CD14-positive monocyte (primary cell): ENCODE results near the gene BLOC1S3. TPM values are rescaled to one million over a fixed set of nuclear protein-coding genes. Genes with fewer than 3 reads are reported as not detected.

ENCODE experiments used
- DNase-seq, 3 donors: peaks; one replicate each; pipeline ENCODE4 v3.0.0-alpha.2; 2011 to 2022
- H2AFZ ChIP-seq: 2 replicates; pipeline ENCODE4 v1.6.0; 2012; ENCODE audit warnings: mild to moderate bottlenecking, low read depth, low read length, inconsistent platforms; ENCODE audit not compliant: insufficient read depth, poor library complexity, severe bottlenecking
- H3K27ac ChIP-seq, 2 donors: 1 replicate in 1 of 2; 2 replicates in 1 of 2; pipeline ENCODE4 v1.5.1; 2012 to 2013; ENCODE audit warnings: low read length in 2 of 2, control low read depth in 1 of 2, inconsistent platforms in 1 of 2, low read depth in 1 of 2, mild to moderate bottlenecking in 1 of 2
- H3K27me3 ChIP-seq, 2 donors: one replicate each; pipeline versions ENCODE4 v1.6.0 to v1.6.1; 2011 to 2013; ENCODE audit warnings: low read length in 2 of 2; ENCODE audit not compliant: control insufficient read depth in 2 of 2, insufficient read depth in 2 of 2
- H3K36me3 ChIP-seq, 2 donors: replicated peaks in 1 of 2; 1 replicate in 1 of 2; 2 replicates in 1 of 2; pipeline versions ENCODE4 v1.5.1 to v1.6.1; 2012 to 2013; ENCODE audit warnings: low read length in 2 of 2, control low read depth in 1 of 2, inconsistent platforms in 1 of 2, mild to moderate bottlenecking in 1 of 2; ENCODE audit not compliant: insufficient read depth in 2 of 2, control insufficient read depth in 1 of 2
- H3K4me1 ChIP-seq, 2 donors: 1 replicate in 1 of 2; 2 replicates in 1 of 2; pipeline versions ENCODE4 v1.5.1 to v1.6.1; 2012 to 2013; ENCODE audit warnings: low read length in 2 of 2, control low read depth in 1 of 2, inconsistent platforms in 1 of 2, mild to moderate bottlenecking in 1 of 2, moderate library complexity in 1 of 2; ENCODE audit not compliant: insufficient read depth in 2 of 2, control insufficient read depth in 1 of 2
- H3K4me2 ChIP-seq: replicated peaks from 2 replicates; pipeline ENCODE3; 2012; ENCODE audit warnings: low read length, moderate library complexity, mild to moderate bottlenecking; ENCODE audit not compliant: poor library complexity, severe bottlenecking; ENCODE audit errors: extremely low read depth
- H3K4me3 ChIP-seq, 3 experiments: fragments of 200-600 bp in 1 of 3; sonication (generic) in 1 of 3; replicated peaks in 1 of 3; 1 replicate in 2 of 3; 2 replicates in 1 of 3; pipeline ENCODE4 v1.5.1; 2011 to 2013; ENCODE audit warnings: low read length in 3 of 3, mild to moderate bottlenecking in 3 of 3, control low read depth in 2 of 3, low read depth in 2 of 3, inconsistent platforms in 1 of 3, moderate library complexity in 1 of 3
- H3K79me2 ChIP-seq: 2 replicates; pipeline ENCODE4 v1.6.0; 2012; ENCODE audit warnings: mild to moderate bottlenecking, control low read depth, inconsistent platforms, low read length, moderate library complexity; ENCODE audit not compliant: insufficient read depth
- H3K9ac ChIP-seq: 2 replicates; pipeline ENCODE4 v1.6.0; 2017; ENCODE audit warnings: low read length, mild to moderate bottlenecking; ENCODE audit not compliant: insufficient read depth, poor library complexity, severe bottlenecking
- H3K9me3 ChIP-seq, 2 donors: replicated peaks in 1 of 2; 1 replicate in 1 of 2; 2 replicates in 1 of 2; pipeline versions ENCODE4 v1.5.1 to v1.6.1; 2012 to 2013; ENCODE audit warnings: low read length in 2 of 2, control low read depth in 1 of 2; ENCODE audit not compliant: control insufficient read depth in 1 of 2, insufficient read depth in 1 of 2
- H4K20me1 ChIP-seq: 2 replicates; pipeline ENCODE4 v1.6.0; 2012; ENCODE audit warnings: mild to moderate bottlenecking, low read length, control low read depth, moderate library complexity; ENCODE audit not compliant: insufficient read depth
- H3K27ac Mint-ChIP-seq, 7 donors: one replicate each; pipeline ENCODE4 v1.8.0; 2020; ENCODE audit warnings: mild to moderate bottlenecking in 7 of 7, mixed read lengths in 7 of 7, moderate library complexity in 6 of 7, inconsistent platforms in 2 of 7
- H3K27me3 Mint-ChIP-seq, 3 donors: one replicate each; pipeline ENCODE4 v1.8.0; 2021 to 2022; ENCODE audit warnings: low read depth in 3 of 3, mild to moderate bottlenecking in 3 of 3, mixed read lengths in 3 of 3, moderate library complexity in 3 of 3, inconsistent platforms in 1 of 3
- H3K36me3 Mint-ChIP-seq, 2 donors: one replicate each; pipeline ENCODE4 v1.8.0; 2020; ENCODE audit warnings: mixed read lengths in 2 of 2, inconsistent platforms in 1 of 2, mild to moderate bottlenecking in 1 of 2
- H3K4me1 Mint-ChIP-seq: one replicate; pipeline ENCODE4 v1.8.0; 2020; ENCODE audit warnings: mild to moderate bottlenecking, mixed read lengths
- H3K4me3 Mint-ChIP-seq, 2 donors: one replicate each; pipeline ENCODE4 v1.8.0; 2020; ENCODE audit warnings: mild to moderate bottlenecking in 2 of 2, mixed read lengths in 2 of 2, moderate library complexity in 1 of 2
- H3K9me3 Mint-ChIP-seq, 7 donors: one replicate each; pipeline ENCODE4 v1.8.0; 2020 to 2022; ENCODE audit warnings: mixed read lengths in 7 of 7, mild to moderate bottlenecking in 6 of 7, moderate library complexity in 6 of 7, inconsistent platforms in 2 of 7
- CTCF ChIP-seq: fragments of 200-600 bp; IDR thresholded peaks from one replicate; pipeline ENCODE4 v1.8.0; 2022; ENCODE audit warnings: antibody characterized with exemption, mild to moderate bottlenecking
- WGBS: methylation state at CpG from one replicate; pipeline ENCODE4 v1.1.5; 2013; ENCODE audit warnings: missing lambda C conversion rate; ENCODE audit not compliant: insufficient coverage; 5-methylcytosine and 5-hydroxymethylcytosine counted together
- intact Hi-C, 2 donors: fragments of 100-400 bp; cut with micrococcal nuclease; formaldehyde crosslinking; loops; one replicate each; pipeline versions ENCODE4 v1.15.0 to v1.15.1; 2023
- polyA plus RNA-seq, 3 donors: library from polyadenylated mRNA; depleted of rRNA in 1 of 3; unstranded in 2 of 3; stranded (reverse) in 1 of 3; fragments of 300-500 nt in 2 of 3; fragments of >200 nt in 1 of 3; fragmentation: Illumina TruSeq in 2 of 3; gene quantifications; 1 replicate in 2 of 3; 2 replicates in 1 of 3; pipeline ENCODE4 v1.2.3, GENCODE V29; 2012 to 2021

BLOC1S3 gene
- polyA plus RNA-seq, 3 donors = 2.9 to 6.7 (median 4.7) TPM

- no peaks in the 10 kb centered on the region for H3K4me1 ChIP-seq
- H3K9ac ChIP-seq = no peak overlapping the region
- TF ChIP-seq CTCF = no peak
- 97% methylated on average over 5 of the region's 8 CpGs for WGBS
- no peak for DNase-seq
- intact Hi-C loops = no loop called here
- H3K27me3 Mint-ChIP-seq = peaks cover 0 to 2% (median 2%) of the 10 kb centered on the region in 3 donors
- peaks cover 2 to 3% of the 10 kb centered on the region in 2 donors for H3K36me3 Mint-ChIP-seq
- H4K20me1 ChIP-seq = peaks cover 64% of the 10 kb centered on the region
- peaks cover 0 to 5% of the 10 kb centered on the region in 2 donors for H3K36me3 ChIP-seq
- H3K4me2 ChIP-seq = no peak overlapping the region
- peaks cover 6% of the 10 kb centered on the region for H3K4me1 Mint-ChIP-seq
- H3K27ac Mint-ChIP-seq = peak overlapping the region in 1 of 7 donors; percentile 58
- H3K79me2 ChIP-seq = peaks cover 13% of the 10 kb centered on the region
- H3K4me3 Mint-ChIP-seq = no peak overlapping the region
- no peaks in the 10 kb centered on the region for H3K9me3 ChIP-seq
- no peaks in the 10 kb centered on the region for H3K27me3 ChIP-seq
- H2AFZ ChIP-seq = no peak overlapping the region
- H3K4me3 ChIP-seq = no peak overlapping the region
- H3K27ac ChIP-seq = no peak overlapping the region
- H3K9me3 Mint-ChIP-seq = no peaks in the 10 kb centered on the region
Measured at GRCh38 chr19:45133661-45134060, 44.9 kb upstream of the BLOC1S3 start.

- Histone ChIP-seq H2AFZ (no peak overlapping the region), H3K79me2 (peaks cover 13% of the 10 kb centered on the region), H3K27me3 (no peaks in the 10 kb centered on the region), H3K27ac (no peak overlapping the region), H3K9ac (no peak overlapping the region), H4K20me1 (peaks cover 60% of the 10 kb centered on the region), H3K4me3 (no peak overlapping the region), H3K4me1 (no peaks in the 10 kb centered on the region), H3K36me3 (peaks cover 0 to 5% of the 10 kb centered on the region in 2 donors), H3K4me2 (no peak overlapping the region), H3K9me3 (no peaks in the 10 kb centered on the region)
- Mint-ChIP-seq H3K27ac (peak overlapping the region in 3 of 7 donors; percentile 54 to 63 (median 54)), H3K9me3 (no peaks in the 10 kb centered on the region), H3K4me1 (peaks cover 6% of the 10 kb centered on the region), H3K4me3 (no peak overlapping the region), H3K36me3 (peaks cover 2 to 4% of the 10 kb centered on the region in 2 donors), H3K27me3 (peaks cover 0 to 2% (median 2%) of the 10 kb centered on the region in 3 donors)
- DNase-seq = no peak
- 94% methylated on average over 7 of the region's 21 CpGs for WGBS
- no peak for TF ChIP-seq CTCF
- intact Hi-C loops = no loop called here
Measured at GRCh38 chr19:45135176-45135885, 43.3 kb upstream of the BLOC1S3 start.
